ENCODE data around the gene CYP4B1. TPM values are rescaled to one million over a fixed set of nuclear protein-coding genes. Genes with fewer than 3 reads are reported as not detected.

The CYP4B1 gene
- total RNA-seq, 1 experiment from 2014 or later = 0.24 TPM

DNA sequence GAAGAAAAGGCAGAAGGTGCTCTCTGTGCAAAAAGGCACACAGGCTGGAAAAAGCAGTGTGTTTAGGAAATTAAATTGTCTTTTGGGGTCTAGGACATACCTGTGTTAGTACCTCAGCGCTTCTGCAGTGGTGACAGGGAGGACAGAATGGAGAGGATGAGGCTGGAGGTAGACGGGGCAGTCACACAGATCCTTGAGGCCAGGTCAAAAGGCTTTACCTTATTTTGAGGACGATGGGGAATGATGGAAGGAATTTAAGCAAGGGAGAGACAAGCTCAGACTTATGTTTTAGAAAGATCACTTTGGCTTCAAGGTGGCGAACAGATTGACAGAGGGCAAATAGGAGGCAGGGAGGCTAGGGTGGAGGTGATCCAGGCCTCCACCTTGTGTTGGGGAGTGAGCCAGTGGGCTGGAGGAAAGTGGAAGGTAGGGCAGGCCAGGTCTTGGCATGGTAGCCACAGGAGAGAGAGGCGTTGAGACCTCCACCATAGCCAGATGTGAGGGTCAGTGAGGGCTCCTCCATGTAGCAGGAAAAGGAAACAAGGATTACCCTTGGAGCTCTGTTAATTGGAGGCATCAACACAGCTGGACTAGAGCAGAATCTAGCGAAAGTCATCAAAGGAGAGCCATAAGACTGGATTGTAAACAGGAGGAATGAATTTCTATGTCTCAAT, 4.2 kb downstream of the CYP4B1 start:
- Mint-ChIP-seq H3K36me3 (peaks cover 5% of the 10 kb centered on the region), H3K4me1 (peaks cover 6% of the 10 kb centered on the region), H3K27ac (no peak overlapping the region), H3K4me3 (no peak overlapping the region), H3K9me3 (peaks cover 10% of the 10 kb centered on the region), H3K27me3 (ENCODE audit: low read depth) (peaks cover 34% of the 10 kb centered on the region)
- ATAC-seq (no peak), DNase-seq (ENCODE audit: low spot score) (no peak)
- no peak for TF ChIP-seq KAT7 (CRISPR knock-in tag; IDR thresholded peaks at IDR 0.05; ENCODE audit: borderline replicate concordance)
- TF ChIP-seq, protein P1, sequence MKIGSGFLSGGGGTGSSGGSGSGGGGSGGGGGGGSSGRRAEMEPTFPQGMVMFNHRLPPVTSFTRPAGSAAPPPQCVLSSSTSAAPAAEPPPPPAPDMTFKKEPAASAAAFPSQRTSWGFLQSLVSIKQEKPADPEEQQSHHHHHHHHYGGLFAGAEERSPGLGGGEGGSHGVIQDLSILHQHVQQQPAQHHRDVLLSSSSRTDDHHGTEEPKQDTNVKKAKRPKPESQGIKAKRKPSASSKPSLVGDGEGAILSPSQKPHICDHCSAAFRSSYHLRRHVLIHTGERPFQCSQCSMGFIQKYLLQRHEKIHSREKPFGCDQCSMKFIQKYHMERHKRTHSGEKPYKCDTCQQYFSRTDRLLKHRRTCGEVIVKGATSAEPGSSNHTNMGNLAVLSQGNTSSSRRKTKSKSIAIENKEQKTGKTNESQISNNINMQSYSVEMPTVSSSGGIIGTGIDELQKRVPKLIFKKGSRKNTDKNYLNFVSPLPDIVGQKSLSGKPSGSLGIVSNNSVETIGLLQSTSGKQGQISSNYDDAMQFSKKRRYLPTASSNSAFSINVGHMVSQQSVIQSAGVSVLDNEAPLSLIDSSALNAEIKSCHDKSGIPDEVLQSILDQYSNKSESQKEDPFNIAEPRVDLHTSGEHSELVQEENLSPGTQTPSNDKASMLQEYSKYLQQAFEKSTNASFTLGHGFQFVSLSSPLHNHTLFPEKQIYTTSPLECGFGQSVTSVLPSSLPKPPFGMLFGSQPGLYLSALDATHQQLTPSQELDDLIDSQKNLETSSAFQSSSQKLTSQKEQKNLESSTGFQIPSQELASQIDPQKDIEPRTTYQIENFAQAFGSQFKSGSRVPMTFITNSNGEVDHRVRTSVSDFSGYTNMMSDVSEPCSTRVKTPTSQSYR (CRISPR knock-in tag; IDR thresholded peaks at IDR 0.05) = no peak
- no peak for TF ChIP-seq MLX (CRISPR knock-in tag; IDR thresholded peaks at IDR 0.05)
- TF ChIP-seq, protein P2, sequence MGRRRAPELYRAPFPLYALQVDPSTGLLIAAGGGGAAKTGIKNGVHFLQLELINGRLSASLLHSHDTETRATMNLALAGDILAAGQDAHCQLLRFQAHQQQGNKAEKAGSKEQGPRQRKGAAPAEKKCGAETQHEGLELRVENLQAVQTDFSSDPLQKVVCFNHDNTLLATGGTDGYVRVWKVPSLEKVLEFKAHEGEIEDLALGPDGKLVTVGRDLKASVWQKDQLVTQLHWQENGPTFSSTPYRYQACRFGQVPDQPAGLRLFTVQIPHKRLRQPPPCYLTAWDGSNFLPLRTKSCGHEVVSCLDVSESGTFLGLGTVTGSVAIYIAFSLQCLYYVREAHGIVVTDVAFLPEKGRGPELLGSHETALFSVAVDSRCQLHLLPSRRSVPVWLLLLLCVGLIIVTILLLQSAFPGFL (CRISPR knock-in tag; IDR thresholded peaks at IDR 0.05; ENCODE audit: borderline replicate concordance) = no peak
- no peak for TF ChIP-seq ZSCAN18 (CRISPR knock-in tag; IDR thresholded peaks at IDR 0.05)
- no peak for TF ChIP-seq NFATC4 (CRISPR knock-in tag; IDR thresholded peaks at IDR 0.05)
- TF ChIP-seq, protein P3, sequence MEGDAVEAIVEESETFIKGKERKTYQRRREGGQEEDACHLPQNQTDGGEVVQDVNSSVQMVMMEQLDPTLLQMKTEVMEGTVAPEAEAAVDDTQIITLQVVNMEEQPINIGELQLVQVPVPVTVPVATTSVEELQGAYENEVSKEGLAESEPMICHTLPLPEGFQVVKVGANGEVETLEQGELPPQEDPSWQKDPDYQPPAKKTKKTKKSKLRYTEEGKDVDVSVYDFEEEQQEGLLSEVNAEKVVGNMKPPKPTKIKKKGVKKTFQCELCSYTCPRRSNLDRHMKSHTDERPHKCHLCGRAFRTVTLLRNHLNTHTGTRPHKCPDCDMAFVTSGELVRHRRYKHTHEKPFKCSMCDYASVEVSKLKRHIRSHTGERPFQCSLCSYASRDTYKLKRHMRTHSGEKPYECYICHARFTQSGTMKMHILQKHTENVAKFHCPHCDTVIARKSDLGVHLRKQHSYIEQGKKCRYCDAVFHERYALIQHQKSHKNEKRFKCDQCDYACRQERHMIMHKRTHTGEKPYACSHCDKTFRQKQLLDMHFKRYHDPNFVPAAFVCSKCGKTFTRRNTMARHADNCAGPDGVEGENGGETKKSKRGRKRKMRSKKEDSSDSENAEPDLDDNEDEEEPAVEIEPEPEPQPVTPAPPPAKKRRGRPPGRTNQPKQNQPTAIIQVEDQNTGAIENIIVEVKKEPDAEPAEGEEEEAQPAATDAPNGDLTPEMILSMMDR (IDR thresholded peaks at IDR 0.05) = no peak
- TF ChIP-seq CREM (CRISPR knock-in tag; IDR thresholded peaks at IDR 0.05) = no peak
- no peak for TF ChIP-seq ERG (CRISPR knock-in tag; IDR thresholded peaks at IDR 0.05)
- TF ChIP-seq HMGA2 (CRISPR knock-in tag; IDR thresholded peaks at IDR 0.05) = no peak
- TF ChIP-seq, protein P4, sequence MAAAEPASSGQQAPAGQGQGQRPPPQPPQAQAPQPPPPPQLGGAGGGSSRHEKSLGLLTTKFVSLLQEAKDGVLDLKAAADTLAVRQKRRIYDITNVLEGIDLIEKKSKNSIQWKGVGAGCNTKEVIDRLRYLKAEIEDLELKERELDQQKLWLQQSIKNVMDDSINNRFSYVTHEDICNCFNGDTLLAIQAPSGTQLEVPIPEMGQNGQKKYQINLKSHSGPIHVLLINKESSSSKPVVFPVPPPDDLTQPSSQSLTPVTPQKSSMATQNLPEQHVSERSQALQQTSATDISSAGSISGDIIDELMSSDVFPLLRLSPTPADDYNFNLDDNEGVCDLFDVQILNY (CRISPR knock-in tag; IDR thresholded peaks at IDR 0.05) = no peak
- ChIA-PET POLR2A (no interaction called here), CTCF (no interaction called here)

DNA sequence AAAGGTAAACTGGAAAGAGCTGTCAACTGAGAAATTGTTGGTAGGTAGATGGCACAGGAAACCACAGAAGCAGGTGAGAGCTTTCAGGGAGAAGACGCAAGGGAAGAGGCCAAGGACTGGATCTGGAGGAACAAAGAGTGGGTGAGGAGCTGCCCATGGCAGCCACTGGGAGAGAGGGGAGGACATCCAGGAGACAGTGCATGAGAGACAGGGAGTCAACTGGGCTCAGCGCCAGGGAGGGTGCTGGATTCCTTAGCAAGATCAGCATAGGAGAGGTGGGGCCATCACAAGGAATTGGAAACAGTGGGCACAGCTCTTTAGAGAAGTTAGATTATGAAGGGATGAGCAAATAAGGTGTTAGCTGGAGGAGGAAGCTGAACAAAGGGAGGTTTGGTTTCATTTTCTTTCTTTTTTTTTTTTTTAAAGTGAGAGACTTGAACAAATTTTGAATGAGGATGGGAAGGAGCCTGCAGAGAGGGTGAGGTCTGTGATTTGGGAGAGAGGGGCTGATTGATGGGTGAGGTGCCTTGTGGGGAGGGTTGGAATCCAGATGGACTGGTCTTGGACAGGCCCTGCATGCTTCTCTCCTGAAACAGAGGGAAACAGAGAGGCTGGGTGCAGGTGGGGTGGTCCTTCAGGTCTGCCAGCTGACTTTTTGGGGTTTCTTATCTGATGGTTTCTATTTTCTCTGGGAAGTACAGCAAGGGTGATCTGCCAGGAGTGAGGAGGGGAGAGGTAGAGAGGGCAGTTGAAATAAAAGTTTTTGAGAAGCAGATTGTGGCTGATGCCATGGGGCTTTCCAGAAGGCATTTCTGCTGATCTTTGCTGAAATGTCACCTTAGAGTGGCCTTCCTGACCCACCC, 5.4 kb downstream of the CYP4B1 start:
- TF ChIP-seq ESRRA (CRISPR knock-in tag; IDR thresholded peaks at IDR 0.05; ENCODE audit: borderline replicate concordance) (no peak), MXD4 (CRISPR knock-in tag; IDR thresholded peaks at IDR 0.05; ENCODE audit: borderline replicate concordance) (no peak), ZNF138 (CRISPR knock-in tag; conservative IDR thresholded peaks at IDR 0.05) (no peak), OVOL2 (CRISPR knock-in tag; IDR thresholded peaks at IDR 0.05; ENCODE audit: borderline replicate concordance) (no peak), PRRX2 (CRISPR knock-in tag; IDR thresholded peaks at IDR 0.05) (no peak), KAT7 (CRISPR knock-in tag; IDR thresholded peaks at IDR 0.05; ENCODE audit: borderline replicate concordance) (no peak), ZNF671 (CRISPR knock-in tag; IDR thresholded peaks at IDR 0.05) (no peak), FOXK1 (CRISPR knock-in tag; IDR thresholded peaks at IDR 0.05) (no peak)
- TF ChIP-seq, protein P5, sequence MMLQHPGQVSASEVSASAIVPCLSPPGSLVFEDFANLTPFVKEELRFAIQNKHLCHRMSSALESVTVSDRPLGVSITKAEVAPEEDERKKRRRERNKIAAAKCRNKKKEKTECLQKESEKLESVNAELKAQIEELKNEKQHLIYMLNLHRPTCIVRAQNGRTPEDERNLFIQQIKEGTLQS (CRISPR knock-in tag; conservative IDR thresholded peaks at IDR 0.05) = no peak
- TF ChIP-seq, protein P2 (CRISPR knock-in tag; IDR thresholded peaks at IDR 0.05; ENCODE audit: borderline replicate concordance) = no peak
- ChIA-PET CTCF (no interaction called here), POLR2A (no interaction called here)
- H3K27me3 Mint-ChIP-seq (ENCODE audit: low read depth) = peaks cover 29% of the 10 kb centered on the region
- no peak overlapping the region for H3K27ac Mint-ChIP-seq
- DNase-seq (ENCODE audit: low spot score) = no peak
- H3K4me1 Mint-ChIP-seq = peaks cover 6% of the 10 kb centered on the region
- H3K36me3 Mint-ChIP-seq = peaks cover 5% of the 10 kb centered on the region
- no peak for ATAC-seq
- H3K9me3 Mint-ChIP-seq = peaks cover 10% of the 10 kb centered on the region
- no peak overlapping the region for H3K4me3 Mint-ChIP-seq
